Limb (tissue), 2 donors: ENCODE measurements around the gene OPN1MW3.
A peak's percentile ranks its signal among the peaks of the same experiment; 100 is the strongest.
"Not testable (repeated sequence)": the region's sequence is repeated elsewhere in the genome, so short reads cannot be mapped to it uniquely, and the experiment has no call there.

ENCODE experiments used
- DNase-seq, 2 donors: peaks; one replicate each; pipeline ENCODE4 v3.0.0-alpha.2; 2016; ENCODE audit errors: extremely low spot score in 2 of 2

The OPN1MW3 gene

GRCh38 chrX:154257282-154257681 is at the start of gene OPN1MW3:
OPN1MW3 (plus strand) TSS chrX:154257582; CDS start chrX:154257620, 38 bp downstream.
- DNase-seq = not testable (repeated sequence)

- not testable (repeated sequence) for DNase-seq
These were observed 47.5 kb upstream of the OPN1MW3 start for GRCh38 chrX:154209670-154210418.

GRCh38 chrX:154211057-154211456 is 46.3 kb upstream of the OPN1MW3 start:
- DNase-seq = not testable (repeated sequence)

- not testable (repeated sequence) for DNase-seq
These were observed 45.9 kb upstream of the OPN1MW3 start for GRCh38 chrX:154211499-154211898.

GRCh38 chrX:154219456-154219855 is 37.9 kb upstream of the OPN1MW3 start, which contains the start of gene OPN1MW2:
OPN1MW2 (plus strand) TSS chrX:154219756; CDS start chrX:154219816, 60 bp downstream.
- not testable (repeated sequence) for DNase-seq

- DNase-seq = not testable (repeated sequence)
These were observed 32.1 kb upstream of the OPN1MW3 start for GRCh38 chrX:154225292-154225691.

- not testable (repeated sequence) for DNase-seq
These were observed 30.7 kb upstream of the OPN1MW3 start for GRCh38 chrX:154226706-154227105.

- DNase-seq = not testable (repeated sequence)
These were observed 25.9 kb upstream of the OPN1MW3 start for GRCh38 chrX:154231443-154231842.

GRCh38 chrX:154233620-154234019 is 23.8 kb upstream of the OPN1MW3 start:
- DNase-seq = not testable (repeated sequence)

GRCh38 chrX:154238939-154239559 is 18.3 kb upstream of the OPN1MW3 start:
- DNase-seq = not testable (repeated sequence)

- DNase-seq = peak in 1 of 2 donors; percentile 5
These were observed 17.3 kb upstream of the OPN1MW3 start for GRCh38 chrX:154239982-154240503.

- DNase-seq = not testable (repeated sequence)
These were observed 9.9 kb upstream of the OPN1MW3 start for GRCh38 chrX:154247377-154248045.

- not testable (repeated sequence) for DNase-seq
These were observed 9.3 kb upstream of the OPN1MW3 start for GRCh38 chrX:154248076-154248475.

GRCh38 chrX:154258711-154259110 is 1.3 kb downstream of the OPN1MW3 start:
- not testable (repeated sequence) for DNase-seq

GRCh38 chrX:154263072-154263471 is 5.7 kb downstream of the OPN1MW3 start:
- not testable (repeated sequence) for DNase-seq

- DNase-seq = not testable (repeated sequence)
These were observed 11.9 kb downstream of the OPN1MW3 start for GRCh38 chrX:154269245-154269644.

GRCh38 chrX:154284489-154285338 is 27.3 kb downstream of the OPN1MW3 start:
- not testable (repeated sequence) for DNase-seq

- not testable (repeated sequence) for DNase-seq
These were observed 29.0 kb downstream of the OPN1MW3 start for GRCh38 chrX:154286406-154286805.

GRCh38 chrX:154294791-154295574 is 37.6 kb downstream of the OPN1MW3 start, which contains the start of gene TEX28:
TEX28 (minus strand) TSS chrX:154295124; CDS start chrX:154292117, 3,007 bp downstream.
- DNase-seq = no peak
